HFF-Myc (cell line): ENCODE data around the gene TRIO.

Experiments used
- DNase-seq: peaks from one replicate; pipeline ENCODE4 v3.0.0-alpha.2; 2011; ENCODE audit warnings: low read depth; ENCODE audit errors: extremely low read depth
- H3K4me3 ChIP-seq: replicated peaks from 2 replicates; pipeline ENCODE4 v1.5.1; 2011; ENCODE audit warnings: low read depth, mild to moderate bottlenecking, control low read depth, low read length
- TF ChIP-seq, protein P1 (sequence below): IDR thresholded peaks from 2 replicates; pipeline ENCODE4 v1.5.1; 2012; ENCODE audit warnings: mild to moderate bottlenecking, low read depth, low read length, control low read depth; ENCODE audit errors: missing control alignments

The TRIO gene

DNA sequence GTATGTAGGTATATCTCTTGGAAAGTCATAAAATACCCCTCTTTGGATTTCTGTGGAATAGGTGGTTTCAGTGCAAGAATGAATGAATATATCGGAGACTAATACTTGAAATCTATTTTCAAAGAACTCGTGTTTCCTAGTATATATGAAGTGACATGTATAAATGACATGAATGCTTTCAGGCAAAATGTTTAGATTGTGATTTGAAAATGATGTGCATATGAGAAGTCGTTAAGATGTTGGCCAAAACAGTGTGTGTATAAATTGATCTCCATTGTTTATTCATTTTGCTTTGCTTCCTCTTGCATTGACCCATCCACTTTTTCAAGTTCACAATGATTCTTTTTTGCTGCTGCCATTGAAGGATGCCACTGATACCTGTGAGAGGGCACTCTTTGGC, 8.3 kb downstream of the TRIO start:
- TF ChIP-seq, protein P1, sequence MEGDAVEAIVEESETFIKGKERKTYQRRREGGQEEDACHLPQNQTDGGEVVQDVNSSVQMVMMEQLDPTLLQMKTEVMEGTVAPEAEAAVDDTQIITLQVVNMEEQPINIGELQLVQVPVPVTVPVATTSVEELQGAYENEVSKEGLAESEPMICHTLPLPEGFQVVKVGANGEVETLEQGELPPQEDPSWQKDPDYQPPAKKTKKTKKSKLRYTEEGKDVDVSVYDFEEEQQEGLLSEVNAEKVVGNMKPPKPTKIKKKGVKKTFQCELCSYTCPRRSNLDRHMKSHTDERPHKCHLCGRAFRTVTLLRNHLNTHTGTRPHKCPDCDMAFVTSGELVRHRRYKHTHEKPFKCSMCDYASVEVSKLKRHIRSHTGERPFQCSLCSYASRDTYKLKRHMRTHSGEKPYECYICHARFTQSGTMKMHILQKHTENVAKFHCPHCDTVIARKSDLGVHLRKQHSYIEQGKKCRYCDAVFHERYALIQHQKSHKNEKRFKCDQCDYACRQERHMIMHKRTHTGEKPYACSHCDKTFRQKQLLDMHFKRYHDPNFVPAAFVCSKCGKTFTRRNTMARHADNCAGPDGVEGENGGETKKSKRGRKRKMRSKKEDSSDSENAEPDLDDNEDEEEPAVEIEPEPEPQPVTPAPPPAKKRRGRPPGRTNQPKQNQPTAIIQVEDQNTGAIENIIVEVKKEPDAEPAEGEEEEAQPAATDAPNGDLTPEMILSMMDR, result no peak
- DNase-seq, result no peak
- H3K4me3 ChIP-seq, result no peak overlapping the region

DNA sequence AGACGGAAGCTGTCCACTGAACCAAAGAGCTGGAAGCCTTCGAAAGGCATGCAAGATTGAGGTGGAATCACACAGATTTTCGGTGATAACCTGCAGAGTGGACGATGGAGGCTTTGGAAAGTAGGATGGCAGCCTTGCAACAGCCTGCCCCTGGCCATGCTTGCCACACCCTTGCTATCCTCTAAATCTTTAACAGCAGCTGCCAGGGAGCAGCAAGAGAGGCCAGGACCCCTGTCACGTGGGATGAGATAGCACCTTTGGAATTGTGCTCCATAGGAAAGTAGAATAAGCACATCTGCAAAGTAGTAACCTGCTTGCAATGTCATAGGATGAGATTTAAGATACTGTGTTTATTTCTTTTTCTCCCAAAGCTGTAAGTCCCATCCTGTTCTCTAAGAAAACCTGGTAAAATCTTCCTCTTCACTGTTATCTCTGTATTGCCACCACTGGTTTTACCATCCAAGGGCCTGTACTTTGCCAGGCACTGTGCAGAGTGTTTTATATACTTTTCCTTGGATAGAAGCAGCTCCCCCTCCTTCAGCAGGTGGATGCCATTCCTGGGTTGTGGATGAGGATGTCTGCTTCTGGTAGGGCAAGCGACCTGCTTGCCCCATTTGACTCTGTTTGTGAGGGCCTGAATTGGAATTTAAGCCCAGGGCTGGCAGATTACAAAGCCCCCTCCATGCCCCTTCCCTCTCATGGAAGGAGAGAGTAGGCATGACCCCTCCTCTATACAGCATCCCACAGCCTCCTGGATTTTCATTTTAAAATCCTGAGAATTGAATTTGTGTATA, 10.1 kb downstream of the TRIO start:
- TF ChIP-seq, protein P1, result no peak
- H3K4me3 ChIP-seq, result no peak overlapping the region
- no peak for DNase-seq

DNA sequence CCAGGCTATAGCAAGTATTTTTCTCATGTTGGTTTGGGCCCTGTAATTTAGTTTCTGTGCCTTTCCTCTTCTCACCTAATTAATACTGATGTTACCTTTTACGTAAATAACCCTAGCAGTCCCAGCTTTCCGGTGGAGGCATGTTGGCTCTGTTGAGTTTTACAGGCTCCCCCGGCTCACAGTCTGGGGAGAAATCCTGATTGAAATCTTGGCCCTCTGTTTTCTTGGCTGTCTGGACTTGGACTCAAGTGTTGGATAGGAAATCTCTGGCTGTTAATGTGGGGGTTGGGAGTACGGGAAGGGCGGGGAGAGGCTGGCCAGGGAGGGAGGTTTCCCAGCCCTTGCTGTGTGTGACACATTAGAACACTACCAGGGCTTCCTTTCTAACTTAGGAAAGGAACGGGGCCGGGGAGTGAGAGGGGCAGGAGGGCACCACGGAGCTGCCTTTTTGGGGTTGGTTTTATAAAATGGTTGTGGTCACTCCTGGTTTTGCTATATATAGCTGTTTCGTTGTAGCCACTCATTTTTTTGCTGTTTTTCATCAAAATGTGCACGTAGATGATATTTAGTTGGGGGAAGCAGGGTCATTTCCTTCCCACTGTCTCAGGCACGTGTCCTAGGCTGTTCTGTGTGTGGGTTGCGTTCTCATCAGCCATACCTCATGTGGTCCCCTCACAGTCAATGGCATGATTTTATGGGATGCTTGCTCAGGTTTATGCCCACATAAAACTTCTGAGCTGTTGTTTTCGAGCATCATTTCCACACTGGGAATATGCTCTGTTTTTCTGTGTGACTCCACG, 11.0 kb downstream of the TRIO start:
- TF ChIP-seq, protein P1, result no peak
- peak overlapping the region; percentile 10; the same call in 1 of the 2 replicates for H3K4me3 ChIP-seq
- no peak for DNase-seq

DNA sequence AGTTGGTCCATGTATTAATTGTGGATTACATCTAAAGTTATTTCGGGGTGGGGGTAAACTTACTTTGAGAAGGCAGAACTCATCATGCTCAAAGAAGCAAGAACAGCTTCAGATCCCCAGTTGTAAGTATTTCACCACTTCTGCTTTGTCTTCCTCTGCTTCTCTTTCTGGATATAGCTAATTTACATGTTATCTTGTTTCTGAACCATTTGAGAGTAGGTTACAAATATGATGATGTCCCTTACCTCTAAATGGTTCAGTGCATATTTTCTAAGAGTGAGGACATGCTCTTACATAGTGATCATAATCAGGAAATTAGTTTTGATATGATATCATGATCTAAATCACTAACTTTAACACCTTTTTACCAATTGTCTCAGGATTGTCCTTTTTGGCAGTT, 11.9 kb downstream of the TRIO start:
- TF ChIP-seq, protein P1, result no peak
- no peak overlapping the region for H3K4me3 ChIP-seq
- DNase-seq, result no peak

DNA sequence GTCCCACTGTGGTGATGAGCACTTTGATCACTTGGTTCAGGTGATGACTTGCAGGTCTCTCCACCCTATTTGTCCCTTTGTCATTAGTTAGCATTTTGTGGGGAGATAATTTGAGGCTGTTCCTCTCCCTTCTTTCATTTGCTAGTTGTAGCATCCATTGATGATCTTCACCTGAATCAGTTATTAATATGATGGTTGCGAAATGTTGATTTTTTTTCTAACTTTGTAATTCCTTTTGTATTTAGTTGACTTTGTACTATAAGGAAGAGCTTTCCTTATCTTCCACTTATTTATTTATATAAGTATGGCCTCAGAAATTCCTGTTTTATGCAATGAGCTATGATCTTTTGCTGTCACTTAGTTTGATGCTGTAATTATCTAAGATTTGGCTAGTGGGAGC, 12.6 kb downstream of the TRIO start:
- H3K4me3 ChIP-seq, result peak overlapping the region; percentile 13; the same call in 1 of the 2 replicates
- DNase-seq, result no peak
- TF ChIP-seq, protein P1, result no peak

DNA sequence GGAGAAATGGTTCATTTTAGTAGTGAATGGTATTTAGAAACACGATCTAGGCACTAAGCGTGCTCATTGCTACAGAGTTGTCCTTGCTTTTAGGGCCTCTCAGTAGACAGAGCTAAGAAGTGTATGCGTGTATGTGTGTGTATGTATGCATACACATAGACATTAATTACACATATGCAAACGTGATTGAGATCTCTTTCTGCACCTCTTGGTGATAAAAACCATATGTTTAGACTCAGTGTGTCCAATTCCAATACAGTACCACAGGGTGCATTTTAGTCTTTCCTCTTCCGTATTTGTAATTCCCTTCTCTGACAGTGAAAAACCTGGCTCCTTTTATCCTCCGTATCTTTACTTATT, 13.1 kb downstream of the TRIO start:
- peak overlapping the region; percentile 13 for H3K4me3 ChIP-seq
- DNase-seq, result no peak
- TF ChIP-seq, protein P1, result no peak
